ENCODE measurements around the gene LRGUK. TPM values are rescaled to one million over a fixed set of nuclear protein-coding genes. Genes with fewer than 3 reads are reported as not detected.

The LRGUK gene
- total RNA-seq, 4 donors from 2014 or later = 0.10 TPM; not detected in 3

- Histone ChIP-seq H3K4me3 (no peak overlapping the region), H3K27ac (no peak overlapping the region), H3K9me3 (no peaks in the 10 kb centered on the region), H3K36me3 (no peaks in the 10 kb centered on the region), H3K27me3 (no peaks in the 10 kb centered on the region), H3K4me1 (no peaks in the 10 kb centered on the region)
- no peak for TF ChIP-seq POLR2A (IDR thresholded peaks at IDR 0.05)
- in situ Hi-C loops (cut with MboI; ENCODE audit: low sequenced_read_pairs in 4 of 4) = loop anchor here in 1 of 4 donors (25.0 kb wide), 1 partner anchor 1095 kb away; the partner anchor contains the start of gene STRA8
- intact Hi-C loops (cut with DNase I; ENCODE audit: low total_unique reads) = no loop called here
- DNase-seq = no peak
- ATAC-seq = no peak
These were observed 14.7 kb downstream of the LRGUK start for GRCh38 chr7:134141868-134142264.

- Histone ChIP-seq H3K4me1 (no peaks in the 10 kb centered on the region), H3K9me3 (no peaks in the 10 kb centered on the region), H3K27me3 (no peaks in the 10 kb centered on the region), H3K27ac (no peak overlapping the region), H3K4me3 (no peak overlapping the region), H3K36me3 (no peaks in the 10 kb centered on the region)
- TF ChIP-seq POLR2A (IDR thresholded peaks at IDR 0.05) = no peak
- no peak for DNase-seq
- ATAC-seq = no peak
- in situ Hi-C loops (cut with MboI; ENCODE audit: low sequenced_read_pairs in 4 of 4) (no loop called here), intact Hi-C loops (cut with DNase I; ENCODE audit: low total_unique reads) (no loop called here)
These were observed 26.5 kb downstream of the LRGUK start for GRCh38 chr7:134153493-134154136.

DNA sequence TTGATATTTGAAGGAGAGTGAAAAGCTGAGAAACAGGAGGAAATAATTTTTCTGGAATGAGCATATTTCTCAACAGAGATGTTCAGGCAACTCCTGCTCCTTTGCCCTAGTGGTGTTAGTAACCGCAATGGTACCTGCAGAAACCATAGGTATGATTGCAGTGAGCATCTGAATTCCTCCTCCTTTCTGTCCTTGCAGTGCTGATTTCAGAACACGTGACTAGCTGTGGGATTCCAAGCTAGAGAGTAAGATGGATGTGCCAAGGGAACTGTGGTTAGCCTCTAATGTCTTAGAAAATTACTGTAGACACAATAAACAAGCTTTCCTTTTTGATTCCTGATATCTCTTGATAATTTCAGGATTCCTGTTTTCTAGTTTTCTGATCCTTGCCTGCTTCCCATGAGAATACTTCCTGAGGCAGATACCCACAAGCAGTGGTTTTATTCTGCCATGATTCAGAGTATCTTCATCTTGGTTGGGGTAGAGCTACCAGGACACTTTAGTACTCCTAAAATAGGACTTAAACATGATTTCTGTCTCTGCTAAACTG lies 27.5 kb downstream of the LRGUK start:
- no peak for ATAC-seq
- no peaks in the 10 kb centered on the region for H3K27me3 ChIP-seq
- TF ChIP-seq, protein P1, sequence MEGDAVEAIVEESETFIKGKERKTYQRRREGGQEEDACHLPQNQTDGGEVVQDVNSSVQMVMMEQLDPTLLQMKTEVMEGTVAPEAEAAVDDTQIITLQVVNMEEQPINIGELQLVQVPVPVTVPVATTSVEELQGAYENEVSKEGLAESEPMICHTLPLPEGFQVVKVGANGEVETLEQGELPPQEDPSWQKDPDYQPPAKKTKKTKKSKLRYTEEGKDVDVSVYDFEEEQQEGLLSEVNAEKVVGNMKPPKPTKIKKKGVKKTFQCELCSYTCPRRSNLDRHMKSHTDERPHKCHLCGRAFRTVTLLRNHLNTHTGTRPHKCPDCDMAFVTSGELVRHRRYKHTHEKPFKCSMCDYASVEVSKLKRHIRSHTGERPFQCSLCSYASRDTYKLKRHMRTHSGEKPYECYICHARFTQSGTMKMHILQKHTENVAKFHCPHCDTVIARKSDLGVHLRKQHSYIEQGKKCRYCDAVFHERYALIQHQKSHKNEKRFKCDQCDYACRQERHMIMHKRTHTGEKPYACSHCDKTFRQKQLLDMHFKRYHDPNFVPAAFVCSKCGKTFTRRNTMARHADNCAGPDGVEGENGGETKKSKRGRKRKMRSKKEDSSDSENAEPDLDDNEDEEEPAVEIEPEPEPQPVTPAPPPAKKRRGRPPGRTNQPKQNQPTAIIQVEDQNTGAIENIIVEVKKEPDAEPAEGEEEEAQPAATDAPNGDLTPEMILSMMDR (IDR thresholded peaks at IDR 0.05 in 4 of 5, conservative IDR thresholded peaks at IDR 0.05 in 1 of 5) = no peak
- TF ChIP-seq POLR2A (IDR thresholded peaks at IDR 0.05) = no peak
- no peak for DNase-seq
- in situ Hi-C loops (cut with MboI; ENCODE audit: low sequenced_read_pairs in 4 of 4) = no loop called here
- H3K9me3 ChIP-seq = no peaks in the 10 kb centered on the region
- no peak overlapping the region for H3K27ac ChIP-seq
- intact Hi-C loops (cut with DNase I; ENCODE audit: low total_unique reads) = no loop called here
- H3K4me3 ChIP-seq = no peak overlapping the region
- no peaks in the 10 kb centered on the region for H3K36me3 ChIP-seq
- H3K4me1 ChIP-seq = no peaks in the 10 kb centered on the region

- in situ Hi-C loops (cut with MboI; ENCODE audit: low sequenced_read_pairs in 4 of 4) (no loop called here), intact Hi-C loops (cut with DNase I; ENCODE audit: low total_unique reads) (no loop called here)
- Histone ChIP-seq H3K27me3 (no peaks in the 10 kb centered on the region), H3K27ac (no peak overlapping the region), H3K4me3 (no peak overlapping the region), H3K9me3 (no peaks in the 10 kb centered on the region), H3K4me1 (no peaks in the 10 kb centered on the region), H3K36me3 (no peaks in the 10 kb centered on the region)
- no peak for ATAC-seq
- no peak for DNase-seq
- no peak for TF ChIP-seq POLR2A (IDR thresholded peaks at IDR 0.05)
- TF ChIP-seq, protein P1 (IDR thresholded peaks at IDR 0.05 in 4 of 5, conservative IDR thresholded peaks at IDR 0.05 in 1 of 5) = no peak
These were observed 28.1 kb downstream of the LRGUK start for GRCh38 chr7:134155206-134155605.

GRCh38 chr7:134155871-134156270 lies 28.7 kb downstream of the LRGUK start:
- no peak for DNase-seq
- Histone ChIP-seq H3K27me3 (no peaks in the 10 kb centered on the region), H3K27ac (no peak overlapping the region), H3K9me3 (no peaks in the 10 kb centered on the region), H3K4me1 (no peaks in the 10 kb centered on the region), H3K36me3 (no peaks in the 10 kb centered on the region), H3K4me3 (no peak overlapping the region)
- no peak for TF ChIP-seq POLR2A (IDR thresholded peaks at IDR 0.05)
- TF ChIP-seq, protein P1 (IDR thresholded peaks at IDR 0.05 in 4 of 5, conservative IDR thresholded peaks at IDR 0.05 in 1 of 5) = no peak
- ATAC-seq = no peak
- intact Hi-C loops (cut with DNase I; ENCODE audit: low total_unique reads) = no loop called here
- in situ Hi-C loops (cut with MboI; ENCODE audit: low sequenced_read_pairs in 4 of 4) = no loop called here
